ENCODE results near the gene SART3.

Gene SART3

DNA sequence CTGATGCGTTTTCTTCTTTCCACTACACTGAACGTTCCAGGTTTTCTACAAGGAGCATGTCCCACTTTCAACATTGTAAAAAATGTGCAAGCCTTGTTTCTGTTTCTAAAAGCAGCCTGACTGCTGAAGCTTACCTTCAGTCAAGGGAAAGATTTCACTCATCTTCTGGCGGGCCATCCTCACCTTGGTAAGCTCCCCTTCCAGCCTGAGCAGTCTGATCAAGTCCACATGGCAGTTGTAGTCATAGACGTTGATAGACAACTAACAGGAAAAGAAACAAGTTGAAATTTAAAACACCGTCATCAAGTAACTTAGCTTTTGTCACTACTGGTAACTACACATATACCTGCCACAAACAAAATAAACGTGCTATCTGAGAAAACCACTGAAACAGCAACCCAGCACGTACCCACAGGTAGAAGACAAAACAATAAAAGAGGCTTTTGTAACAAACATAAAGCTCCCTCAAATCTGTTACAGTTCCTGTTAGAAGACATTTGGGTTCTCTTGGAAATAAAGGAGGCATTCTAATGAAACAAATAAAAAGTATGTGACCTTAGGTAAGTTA lies 11.9 kb downstream of the SART3 start:
- no peak for DNase-seq (ENCODE audit: low read depth)
- TF ChIP-seq, protein P1, sequence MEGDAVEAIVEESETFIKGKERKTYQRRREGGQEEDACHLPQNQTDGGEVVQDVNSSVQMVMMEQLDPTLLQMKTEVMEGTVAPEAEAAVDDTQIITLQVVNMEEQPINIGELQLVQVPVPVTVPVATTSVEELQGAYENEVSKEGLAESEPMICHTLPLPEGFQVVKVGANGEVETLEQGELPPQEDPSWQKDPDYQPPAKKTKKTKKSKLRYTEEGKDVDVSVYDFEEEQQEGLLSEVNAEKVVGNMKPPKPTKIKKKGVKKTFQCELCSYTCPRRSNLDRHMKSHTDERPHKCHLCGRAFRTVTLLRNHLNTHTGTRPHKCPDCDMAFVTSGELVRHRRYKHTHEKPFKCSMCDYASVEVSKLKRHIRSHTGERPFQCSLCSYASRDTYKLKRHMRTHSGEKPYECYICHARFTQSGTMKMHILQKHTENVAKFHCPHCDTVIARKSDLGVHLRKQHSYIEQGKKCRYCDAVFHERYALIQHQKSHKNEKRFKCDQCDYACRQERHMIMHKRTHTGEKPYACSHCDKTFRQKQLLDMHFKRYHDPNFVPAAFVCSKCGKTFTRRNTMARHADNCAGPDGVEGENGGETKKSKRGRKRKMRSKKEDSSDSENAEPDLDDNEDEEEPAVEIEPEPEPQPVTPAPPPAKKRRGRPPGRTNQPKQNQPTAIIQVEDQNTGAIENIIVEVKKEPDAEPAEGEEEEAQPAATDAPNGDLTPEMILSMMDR (conservative IDR thresholded peaks at IDR 0.05; ENCODE audit: low read depth, low read length) = no peak
- no peak overlapping the region for H3K4me3 ChIP-seq (ENCODE audit: low read depth, low read length)

DNA sequence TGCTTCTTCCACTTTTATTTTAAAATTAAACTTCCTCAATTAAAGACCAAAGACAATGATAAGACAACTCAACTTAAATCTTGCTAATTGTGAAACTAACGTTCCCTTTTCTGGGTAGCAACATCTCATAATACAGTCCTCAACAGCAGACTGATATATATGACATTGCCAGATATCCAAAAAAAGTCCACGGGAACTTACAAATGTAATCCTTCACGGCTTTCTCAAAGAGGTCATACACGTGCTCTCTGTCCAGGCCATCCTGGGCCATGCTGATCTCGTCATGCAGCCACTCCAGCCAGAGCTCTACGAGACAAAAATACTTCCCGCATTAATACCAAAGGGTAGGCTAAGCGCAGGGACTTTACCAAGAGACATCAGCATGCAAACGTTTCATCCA lies 13.3 kb downstream of the SART3 start:
- no peak overlapping the region for H3K4me3 ChIP-seq (ENCODE audit: low read depth, low read length)
- no peak for DNase-seq (ENCODE audit: low read depth)
- TF ChIP-seq, protein P1 (conservative IDR thresholded peaks at IDR 0.05; ENCODE audit: low read depth, low read length) = no peak

DNA sequence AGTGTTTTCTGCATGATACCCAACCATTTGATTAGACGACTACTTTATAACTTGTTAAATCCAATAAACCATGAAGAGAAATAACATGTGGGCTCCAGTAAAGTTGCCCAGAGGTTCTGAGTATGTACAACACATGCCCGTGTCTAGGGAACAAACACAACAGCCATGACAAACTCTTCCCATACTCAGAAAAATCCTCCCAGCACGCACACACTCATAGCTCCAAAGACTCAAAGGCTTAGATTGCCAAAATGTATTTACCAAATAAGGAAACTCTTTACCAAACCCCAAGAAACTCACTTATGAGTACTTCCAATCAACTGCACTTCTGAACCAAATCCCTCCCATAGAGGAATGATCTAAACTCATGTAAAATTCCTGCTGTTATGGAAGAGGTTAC lies 17.3 kb downstream of the SART3 start:
- no peak overlapping the region for H3K4me3 ChIP-seq (ENCODE audit: low read depth, low read length)
- TF ChIP-seq, protein P1 (conservative IDR thresholded peaks at IDR 0.05; ENCODE audit: low read depth, low read length) = no peak
- no peak for DNase-seq (ENCODE audit: low read depth)

GRCh38 chr12:108542320-108542719 lies 18.7 kb downstream of the SART3 start:
- TF ChIP-seq, protein P1 (conservative IDR thresholded peaks at IDR 0.05; ENCODE audit: low read depth, low read length) = no peak
- H3K4me3 ChIP-seq (ENCODE audit: low read depth, low read length) = no peak overlapping the region
- DNase-seq (ENCODE audit: low read depth) = no peak

DNA sequence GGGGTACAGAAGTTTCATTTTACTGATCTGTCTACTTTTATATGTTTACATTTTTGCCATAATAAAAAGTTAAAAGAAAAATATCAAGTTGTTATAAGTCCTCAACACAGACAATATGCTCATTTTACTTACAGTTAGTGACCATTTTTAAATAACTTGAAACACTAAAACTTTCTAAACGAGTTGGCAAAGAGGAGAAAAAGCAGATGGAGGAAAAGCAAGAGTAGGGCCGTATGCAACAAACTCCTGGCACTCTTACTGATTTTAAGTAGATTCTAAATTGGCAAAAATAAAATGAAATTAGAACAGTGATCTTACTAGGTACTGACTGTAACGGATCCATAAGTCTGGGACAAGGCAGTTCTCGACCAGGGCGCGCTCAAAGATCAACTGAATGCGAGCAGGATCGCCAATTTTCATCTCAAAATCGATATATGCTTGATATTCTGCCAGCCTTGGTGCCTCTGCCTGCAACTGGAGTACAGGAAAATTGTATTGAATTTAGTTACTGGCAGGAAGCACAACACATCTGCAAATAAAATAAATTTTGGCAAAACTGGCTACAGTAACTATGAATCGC lies 22.3 kb downstream of the SART3 start:
- H3K4me3 ChIP-seq (ENCODE audit: low read depth, low read length) = no peak overlapping the region
- no peak for DNase-seq (ENCODE audit: low read depth)
- TF ChIP-seq, protein P1 (conservative IDR thresholded peaks at IDR 0.05; ENCODE audit: low read depth, low read length) = no peak

DNA sequence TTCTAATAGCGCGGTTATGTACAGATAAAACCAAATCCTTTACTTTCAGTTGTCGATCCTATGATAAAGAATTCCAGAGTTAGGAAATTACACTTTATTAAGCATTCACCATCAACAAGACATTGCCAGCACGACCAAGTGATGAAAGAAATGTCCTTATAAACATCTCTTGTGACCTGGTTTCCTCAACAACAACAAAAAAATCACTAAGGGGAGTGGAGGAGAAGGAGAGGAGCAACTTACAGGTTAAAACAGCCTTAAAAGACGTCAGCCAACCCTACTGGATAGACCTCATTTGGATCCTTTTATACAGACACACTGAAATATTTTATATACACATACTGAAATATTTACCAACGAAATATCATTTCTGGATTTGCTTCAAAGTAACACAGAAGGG lies 22.8 kb downstream of the SART3 start:
- TF ChIP-seq, protein P1 (conservative IDR thresholded peaks at IDR 0.05; ENCODE audit: low read depth, low read length) = no peak
- no peak for DNase-seq (ENCODE audit: low read depth)
- H3K4me3 ChIP-seq (ENCODE audit: low read depth, low read length) = no peak overlapping the region

Measured in choroid plexus epithelial cell (primary cell).